Putamen (tissue), 1 donor: ENCODE data around the gene PHRF1.

Experiments used
- DNase-seq: peaks from one replicate; pipeline ENCODE4 v3.0.0-alpha.2; 2016; ENCODE audit warnings: low spot score

The PHRF1 gene

DNA sequence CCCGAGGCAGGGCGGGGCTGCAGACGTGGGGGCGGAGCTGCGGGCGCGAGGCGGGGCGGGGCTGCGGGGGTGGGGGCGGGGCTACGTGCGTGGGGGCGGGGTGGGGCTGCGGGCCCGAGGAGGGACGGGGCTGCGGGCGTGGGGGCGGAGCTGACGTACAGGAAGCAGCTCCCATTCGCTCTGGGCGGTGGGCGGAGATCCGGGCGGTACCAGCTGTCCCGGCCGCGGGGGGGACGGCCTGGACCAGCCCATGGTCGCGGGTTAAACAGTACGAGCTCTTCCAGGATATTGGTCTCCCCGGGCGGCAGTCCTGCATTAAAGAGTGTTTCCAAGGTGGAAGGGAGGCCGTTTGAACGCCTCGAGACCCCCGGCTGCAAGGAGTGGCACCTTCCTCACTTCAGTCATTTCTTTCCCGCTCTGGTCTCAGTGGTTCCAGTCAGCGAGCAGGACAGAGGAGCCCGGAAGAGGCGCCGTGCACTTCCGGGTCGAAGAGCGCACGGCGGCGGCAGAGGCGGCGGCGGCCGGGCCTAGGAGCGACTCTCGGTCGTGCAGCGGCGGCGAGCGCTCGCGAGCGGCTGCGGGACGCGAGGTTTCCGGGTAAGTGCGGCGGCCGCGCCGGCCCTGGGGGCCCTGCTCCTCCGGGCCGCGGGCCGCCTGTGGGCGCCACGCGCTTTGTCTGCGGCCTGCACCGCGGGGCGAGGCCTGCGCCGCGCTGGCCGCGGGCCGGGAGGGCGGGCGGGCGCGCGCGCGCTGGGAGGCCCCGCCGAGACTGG lies at the start of gene PHRF1:
PHRF1 (plus strand) TSS at position 475 of the 773 bp plus-strand sequence. CDS start 5,043 bp downstream, outside the sequence.
- peak; percentile 96 for DNase-seq

- no peak for DNase-seq
These were observed 48.0 kb upstream of the PHRF1 start for GRCh38 chr11:528166-528814.

DNA sequence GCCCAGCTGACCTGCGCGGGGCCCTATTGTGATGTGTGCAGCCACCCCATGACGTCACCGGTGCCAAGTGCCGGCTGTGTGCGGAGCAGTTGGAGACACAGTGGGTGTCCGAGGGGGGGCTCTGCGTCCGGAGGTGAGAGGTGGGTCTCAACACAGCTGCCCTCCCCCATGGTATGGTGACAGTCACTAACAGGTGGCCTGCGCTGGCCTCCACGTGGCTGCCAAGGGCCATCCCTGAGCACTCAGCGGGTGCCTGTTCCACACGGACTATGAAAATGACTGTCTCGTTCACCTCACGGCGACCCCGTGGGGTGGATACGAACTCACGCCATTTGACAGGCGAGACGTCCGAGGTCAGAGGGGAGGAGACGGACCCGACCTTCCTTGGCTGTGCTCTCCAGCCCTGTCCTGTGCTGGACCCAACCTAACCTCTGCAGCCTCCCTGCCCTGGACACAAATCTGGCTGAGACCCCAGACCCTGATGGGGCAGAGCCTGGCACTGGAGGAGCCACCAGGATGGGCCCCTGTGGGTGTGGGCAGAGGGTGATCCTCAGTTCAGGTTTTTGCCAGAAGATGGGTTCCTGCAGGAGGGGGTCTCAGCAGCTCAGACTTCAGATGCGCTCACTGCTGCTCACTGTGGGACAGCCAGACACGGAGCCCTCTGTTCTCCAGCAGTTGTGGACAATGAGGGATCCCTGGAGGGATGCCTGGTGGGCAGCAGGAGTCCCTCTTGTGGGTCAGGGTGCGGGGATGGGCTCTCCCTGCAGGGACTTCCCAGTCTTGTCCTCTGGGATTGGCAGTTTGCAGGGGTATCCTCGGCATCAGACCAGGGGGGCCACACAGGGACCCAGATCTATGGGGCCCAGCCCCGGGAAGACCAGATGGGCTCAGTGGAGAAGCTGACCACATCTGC lies 47.2 kb upstream of the PHRF1 start:
- DNase-seq, result no peak

DNA sequence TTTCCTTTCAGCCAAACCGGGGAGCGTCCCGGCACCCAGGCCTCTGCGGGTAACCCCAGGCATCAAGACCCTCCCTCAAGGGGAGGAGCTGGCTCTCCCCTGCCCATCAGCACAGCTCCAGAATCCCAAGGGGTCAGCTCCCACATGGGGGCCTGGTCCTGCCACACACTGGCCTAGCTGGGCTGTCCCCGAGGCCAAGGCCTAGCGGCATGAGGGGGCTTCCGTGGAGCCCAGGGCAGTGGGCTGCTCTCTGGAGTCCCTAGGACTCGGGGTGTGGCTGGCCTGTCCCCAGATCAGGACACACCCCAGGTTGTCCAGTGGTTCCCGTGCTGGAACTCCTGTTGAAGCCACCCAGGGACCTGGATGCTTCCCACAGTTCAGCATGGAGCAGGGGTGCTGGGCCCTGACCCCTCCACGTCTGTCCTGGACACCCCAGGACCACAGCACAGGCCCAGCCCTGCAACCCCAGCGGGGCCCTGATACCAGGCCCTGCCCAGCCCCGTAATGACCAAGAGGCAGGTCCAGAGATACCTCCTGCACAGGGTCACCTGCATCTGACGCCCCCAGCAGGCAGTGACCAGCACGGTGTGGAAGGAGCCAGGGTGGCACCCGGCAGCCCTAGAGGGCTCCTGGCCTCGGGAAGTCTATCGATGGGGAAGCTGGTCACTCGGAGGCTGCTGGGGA lies 46.4 kb upstream of the PHRF1 start:
- no peak for DNase-seq

DNA sequence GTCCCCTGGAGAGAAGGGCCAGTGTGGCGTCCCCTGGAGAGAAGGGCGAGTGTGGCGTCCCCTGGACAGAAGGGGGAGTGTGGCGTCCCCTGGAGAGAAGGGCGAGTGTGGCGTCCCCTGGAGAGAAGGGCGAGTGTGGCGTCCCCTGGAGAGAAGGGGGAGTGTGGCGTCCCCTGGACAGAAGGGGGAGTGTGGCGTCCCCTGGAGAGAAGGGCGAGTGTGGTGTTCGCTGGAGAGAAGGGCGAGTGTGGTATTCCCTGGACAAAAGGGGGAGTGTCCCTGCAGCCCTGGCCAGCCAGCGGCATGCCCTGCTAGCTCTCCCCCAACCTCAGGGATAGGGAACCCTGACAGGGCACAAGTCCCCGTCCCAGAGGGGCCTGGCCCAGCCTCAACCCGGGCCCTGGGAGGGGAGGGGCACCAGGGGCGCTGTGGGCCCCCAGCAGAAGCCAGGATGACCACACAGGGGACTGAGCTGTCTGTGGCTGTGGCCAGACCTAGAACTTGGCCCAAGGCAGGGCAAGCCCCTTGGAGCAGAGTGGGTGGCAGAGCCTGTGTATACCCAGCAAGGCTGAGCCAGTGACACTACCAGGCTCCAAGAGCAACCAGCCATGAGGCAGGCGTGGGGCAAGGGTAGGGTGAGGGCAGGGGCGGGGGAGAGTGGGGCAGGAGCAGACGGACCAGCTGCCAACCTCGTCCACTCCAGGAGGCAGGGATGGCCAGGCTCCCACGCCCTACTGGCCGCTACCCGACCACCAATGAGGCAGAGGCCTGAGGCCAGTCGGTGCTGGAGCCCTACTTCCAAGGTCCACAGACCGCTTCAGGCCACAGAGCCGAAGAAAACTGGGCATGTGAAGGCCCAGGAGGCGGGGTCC lies 45.1 kb upstream of the PHRF1 start:
- DNase-seq, result no peak

GRCh38 chr11:531919-532526 lies 44.2 kb upstream of the PHRF1 start:
- DNase-seq, result no peak

GRCh38 chr11:532527-532985 lies 43.7 kb upstream of the PHRF1 start:
- no peak for DNase-seq

- no peak for DNase-seq
These were observed 43.2 kb upstream of the PHRF1 start for GRCh38 chr11:532986-533585.

DNA sequence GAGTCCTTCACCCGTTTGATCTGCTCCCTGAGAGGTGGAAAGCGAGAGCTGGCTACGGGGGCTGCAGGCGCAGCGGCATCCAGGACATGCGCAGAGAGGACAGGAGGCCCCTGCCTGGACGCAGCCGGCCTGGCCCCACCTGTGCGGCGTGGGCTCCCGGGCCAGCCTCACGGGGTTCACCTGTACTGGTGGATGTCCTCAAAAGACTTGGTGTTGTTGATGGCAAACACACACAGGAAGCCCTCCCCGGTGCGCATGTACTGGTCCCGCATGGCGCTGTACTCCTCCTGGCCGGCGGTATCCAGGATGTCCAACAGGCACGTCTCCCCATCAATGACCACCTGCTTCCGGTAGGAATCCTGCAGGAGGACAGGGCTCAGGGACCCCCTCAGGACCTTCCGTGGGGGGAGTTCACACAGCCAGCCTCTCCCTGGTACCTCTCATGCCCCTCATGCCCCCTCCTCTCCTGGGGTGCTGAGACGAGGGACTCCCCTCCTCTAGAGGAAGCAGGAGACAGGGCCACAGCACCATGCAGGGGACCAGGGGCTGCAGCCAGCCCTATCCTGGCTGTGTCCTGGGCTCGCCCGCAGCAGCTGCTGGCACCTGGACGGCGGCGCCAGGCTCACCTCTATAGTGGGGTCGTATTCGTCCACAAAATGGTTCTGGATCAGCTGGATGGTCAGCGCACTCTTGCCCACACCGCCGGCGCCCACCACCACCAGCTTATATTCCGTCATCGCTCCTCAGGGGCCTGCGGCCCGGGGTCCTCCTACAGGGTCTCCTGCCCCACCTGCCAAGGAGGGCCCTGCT lies 42.5 kb upstream of the PHRF1 start:
- no peak for DNase-seq

DNA sequence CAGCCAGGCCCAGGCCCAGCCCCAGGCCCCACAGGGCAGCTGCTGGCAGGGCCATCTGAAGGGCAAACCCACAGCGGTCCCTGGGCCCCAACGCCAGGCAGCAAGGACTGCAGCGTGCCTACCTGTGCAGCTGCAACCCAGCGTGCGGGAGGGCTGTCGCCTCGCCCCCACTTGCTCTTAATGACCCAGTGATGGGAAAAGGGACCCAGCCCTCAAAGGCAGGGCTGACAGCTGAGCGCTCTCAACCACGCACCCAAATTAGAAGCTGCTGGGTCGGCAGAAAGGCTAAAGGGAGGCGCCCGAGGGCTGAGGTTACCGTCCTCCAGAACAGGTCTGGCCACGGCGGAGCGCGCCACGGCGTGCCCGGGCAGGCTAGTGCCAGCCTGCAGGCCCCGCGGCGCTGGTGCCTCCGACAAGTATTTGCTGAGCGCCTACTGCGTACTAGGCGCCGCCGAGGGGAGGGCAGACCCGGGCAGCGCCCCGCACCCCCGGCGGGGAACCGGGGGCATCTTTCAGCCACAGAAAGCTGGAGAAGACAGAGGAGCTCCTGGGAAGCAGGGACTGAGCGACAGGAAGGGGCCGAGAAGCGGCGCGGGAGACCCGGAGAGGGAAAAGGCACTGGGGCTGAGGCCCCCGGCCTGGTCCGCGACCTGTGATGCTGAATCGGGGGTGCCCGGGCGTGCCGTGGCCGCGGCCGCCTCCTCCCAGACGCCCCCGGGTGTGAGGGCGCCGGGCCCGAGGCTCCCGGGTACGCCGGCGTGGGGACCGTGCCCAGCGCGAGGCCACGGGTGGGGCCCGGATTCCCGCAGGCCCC lies 41.7 kb upstream of the PHRF1 start:
- DNase-seq, result peak; percentile 30

DNA sequence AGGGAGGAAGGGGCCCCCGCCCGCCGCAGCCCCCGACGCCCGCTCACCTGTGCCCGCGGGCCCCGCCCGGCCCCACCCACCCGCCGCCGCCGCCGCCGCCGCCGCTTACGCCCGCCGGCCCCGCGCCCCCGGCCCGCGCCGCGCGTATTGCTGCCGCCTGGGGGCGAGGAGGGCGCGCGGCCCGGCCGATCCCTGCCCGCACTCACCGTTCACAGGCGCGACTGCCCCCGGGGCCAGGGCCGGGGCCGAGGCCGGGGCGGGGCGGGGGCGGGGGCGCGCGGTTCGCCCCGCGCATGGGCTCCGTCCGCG lies 41.1 kb upstream of the PHRF1 start:
- DNase-seq, result no peak

- peak; percentile 96 for DNase-seq
These were observed 40.5 kb upstream of the PHRF1 start, which contains the start of gene HRAS for GRCh38 chr11:535519-536454. TSS of gene HRAS (minus strand) at chr11:535576.

- DNase-seq, result peak; percentile 67
These were observed 39.2 kb upstream of the PHRF1 start, which contains the start of gene LRRC56 for GRCh38 chr11:536841-537621. TSS of gene LRRC56 (plus strand) at chr11:537527. CDS start at chr11:540685, 3,158 bp downstream.

DNA sequence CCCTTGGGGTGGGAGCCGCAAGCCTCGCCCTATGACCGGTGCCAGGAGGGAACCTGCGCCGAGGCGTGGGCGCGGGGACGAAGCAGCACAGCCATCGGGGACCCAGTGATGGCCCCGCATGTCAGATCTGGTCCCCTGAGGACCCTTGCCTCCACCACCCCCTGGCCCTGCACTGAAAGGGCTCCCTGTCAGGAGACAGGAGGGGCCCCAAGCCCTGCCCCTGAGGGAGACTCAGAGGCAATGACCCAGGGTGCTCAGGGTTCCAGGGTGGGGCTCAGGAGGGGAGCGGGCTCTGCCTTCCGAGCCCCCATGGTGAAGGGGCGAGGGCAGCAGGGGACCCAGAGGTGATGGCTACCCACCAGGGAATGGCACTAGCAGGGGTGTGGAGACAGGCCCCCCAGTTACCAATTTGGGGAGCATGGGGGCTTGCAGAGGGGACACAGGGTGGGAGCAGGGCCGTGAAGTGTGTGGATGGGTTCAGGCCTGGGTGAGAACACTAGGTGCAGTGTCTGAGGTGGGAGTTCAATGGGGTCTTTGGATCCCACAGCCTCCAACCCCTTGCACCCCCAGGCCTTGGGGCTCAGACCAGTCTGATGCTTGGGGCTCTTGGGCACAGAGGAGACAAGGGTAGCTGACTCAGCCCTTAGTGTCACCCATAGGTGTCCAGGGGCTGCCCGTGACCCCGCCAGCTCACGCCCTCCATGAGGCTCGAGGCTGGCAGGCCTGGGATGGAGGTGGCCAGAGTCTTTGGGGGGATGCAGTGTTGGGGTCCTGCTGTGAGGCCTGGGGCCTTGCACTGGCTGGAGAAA lies 38.4 kb upstream of the PHRF1 start:
- no peak for DNase-seq

- no peak for DNase-seq
These were observed 37.7 kb upstream of the PHRF1 start for GRCh38 chr11:538431-539051.
